Breast epithelium (tissue), 4 donors: ENCODE measurements around the gene FASLG. TPM values are rescaled to one million over a fixed set of nuclear protein-coding genes. Genes with fewer than 3 reads are reported as not detected.

Experiments used
- DNase-seq, 2 donors: peaks; one replicate each; pipeline ENCODE4 v3.0.0-alpha.2; 2019; ENCODE audit warnings: low spot score in 2 of 2
- H3K27ac ChIP-seq, 2 donors: fragments of 200-600 bp; sonication (generic) in 1 of 2; one replicate each; pipeline ENCODE4 v1.5.1; 2016 to 2019; ENCODE audit warnings: mild to moderate bottlenecking in 1 of 2
- H3K27me3 ChIP-seq, 2 donors: fragments of 200-600 bp; sonication (generic) in 1 of 2; one replicate each; pipeline versions ENCODE4 v1.5.1 to v1.6.0; 2017 to 2019; ENCODE audit warnings: control low read depth in 1 of 2, mild to moderate bottlenecking in 1 of 2
- H3K36me3 ChIP-seq: fragments of 200-600 bp; one replicate; pipeline ENCODE4 v1.5.1; 2019
- H3K4me1 ChIP-seq, 2 donors: fragments of 200-600 bp; sonication (generic); one replicate each; pipeline ENCODE4 v1.5.1; 2016 to 2019; ENCODE audit warnings: control low read depth in 1 of 2
- H3K4me3 ChIP-seq, 3 donors: fragments of 200-600 bp; sonication (generic); 1 replicate in 2 of 3; 2 replicates in 1 of 3; pipeline ENCODE4 v1.5.1; 2016 to 2019; ENCODE audit warnings: mild to moderate bottlenecking in 3 of 3, moderate library complexity in 2 of 3
- H3K9me3 ChIP-seq, 2 donors: fragments of 200-600 bp; sonication (generic) in 1 of 2; one replicate each; pipeline ENCODE4 v1.5.1; 2016 to 2019; ENCODE audit warnings: control low read depth in 1 of 2
- CTCF ChIP-seq, 3 donors: fragments of 450-650 bp; IDR thresholded peaks; one replicate each; pipeline ENCODE4 v1.5.1; 2016 to 2017; ENCODE audit warnings: antibody characterized with exemption in 3 of 3, mild to moderate bottlenecking in 3 of 3, moderate library complexity in 3 of 3
- POLR2A ChIP-seq: fragments of 450-650 bp; IDR thresholded peaks from one replicate; pipeline ENCODE4 v1.6.1; 2016; ENCODE audit warnings: antibody characterized with exemption, mild to moderate bottlenecking, moderate library complexity
- POLR2AphosphoS5 ChIP-seq, 3 donors: sonication (generic); formaldehyde crosslinking; IDR thresholded peaks; one replicate each; pipeline ENCODE4 v1.6.1; 2017; ENCODE audit warnings: antibody characterized with exemption in 3 of 3
- intact Hi-C: fragments of 100-400 bp; cut with DNase I; formaldehyde crosslinking; loops from one replicate; pipeline ENCODE4 v1.15.1; 2023; ENCODE audit warnings: low total_unique reads
- total RNA-seq, 3 donors: library from RNA; depleted of rRNA; stranded (reverse); fragments of >200 nt; gene quantifications; one replicate each; pipeline ENCODE4 v1.1.0, GENCODE V29; 2016

Gene FASLG
- total RNA-seq, 3 donors from 2014 or later: 0.44 TPM; not detected in 2

- H3K4me3 ChIP-seq: no peak overlapping the region
- no peak overlapping the region for H3K27ac ChIP-seq
- TF ChIP-seq POLR2AphosphoS5 (IDR thresholded peaks at IDR 0.05) (no peak), POLR2A (no peak), CTCF (IDR thresholded peaks at IDR 0.05) (no peak)
- H3K27me3 ChIP-seq: no peaks in the 10 kb centered on the region
- no peaks in the 10 kb centered on the region for H3K36me3 ChIP-seq
- no peaks in the 10 kb centered on the region for H3K9me3 ChIP-seq
- DNase-seq: no peak
- H3K4me1 ChIP-seq: no peaks in the 10 kb centered on the region
- intact Hi-C loops: no loop called here
Measured at GRCh38 chr1:172642970-172643369, 15.9 kb upstream of the FASLG start.

- no peaks in the 10 kb centered on the region for H3K36me3 ChIP-seq
- H3K27ac ChIP-seq: no peak overlapping the region
- TF ChIP-seq CTCF (IDR thresholded peaks at IDR 0.05) (no peak), POLR2A (no peak), POLR2AphosphoS5 (IDR thresholded peaks at IDR 0.05) (no peak)
- H3K4me1 ChIP-seq: no peaks in the 10 kb centered on the region
- H3K27me3 ChIP-seq: no peaks in the 10 kb centered on the region
- H3K4me3 ChIP-seq: no peak overlapping the region
- no peaks in the 10 kb centered on the region for H3K9me3 ChIP-seq
- intact Hi-C loops: no loop called here
- no peak for DNase-seq
Measured at GRCh38 chr1:172646653-172647052, 12.2 kb upstream of the FASLG start.

- Histone ChIP-seq H3K4me3 (no peak overlapping the region), H3K27ac (no peak overlapping the region), H3K9me3 (no peaks in the 10 kb centered on the region), H3K36me3 (no peaks in the 10 kb centered on the region), H3K4me1 (no peaks in the 10 kb centered on the region), H3K27me3 (no peaks in the 10 kb centered on the region)
- TF ChIP-seq POLR2A: no peak
- no peak for TF ChIP-seq POLR2AphosphoS5 (IDR thresholded peaks at IDR 0.05)
- no peak for TF ChIP-seq CTCF (IDR thresholded peaks at IDR 0.05)
- DNase-seq: no peak
- intact Hi-C loops: no loop called here
Measured at GRCh38 chr1:172647110-172647564, 11.8 kb upstream of the FASLG start.

- Histone ChIP-seq H3K4me3 (no peak overlapping the region), H3K4me1 (no peaks in the 10 kb centered on the region), H3K9me3 (no peaks in the 10 kb centered on the region), H3K27me3 (no peaks in the 10 kb centered on the region), H3K27ac (no peak overlapping the region), H3K36me3 (no peaks in the 10 kb centered on the region)
- no peak for DNase-seq
- TF ChIP-seq POLR2AphosphoS5 (IDR thresholded peaks at IDR 0.05) (no peak), POLR2A (no peak), CTCF (IDR thresholded peaks at IDR 0.05) (no peak)
- intact Hi-C loops: no loop called here
Measured at GRCh38 chr1:172647987-172648386, 10.9 kb upstream of the FASLG start.

GRCh38 chr1:172650474-172651193, 8.3 kb upstream of the FASLG start:
- intact Hi-C loops: no loop called here
- no peaks in the 10 kb centered on the region for H3K4me1 ChIP-seq
- DNase-seq: no peak
- TF ChIP-seq POLR2AphosphoS5 (IDR thresholded peaks at IDR 0.05): no peak
- TF ChIP-seq POLR2A: no peak
- TF ChIP-seq CTCF (IDR thresholded peaks at IDR 0.05): no peak
- H3K9me3 ChIP-seq: no peaks in the 10 kb centered on the region
- no peaks in the 10 kb centered on the region for H3K27me3 ChIP-seq
- H3K36me3 ChIP-seq: no peaks in the 10 kb centered on the region
- no peak overlapping the region for H3K27ac ChIP-seq
- no peak overlapping the region for H3K4me3 ChIP-seq
